H1 (cell line): ENCODE measurements around the gene TOB1. TPM values are rescaled to one million over a fixed set of nuclear protein-coding genes. Genes with fewer than 3 reads are reported as not detected.

Experiments used
- CTCF ChIA-PET: fragments of 300-600 bp; sonication (Branson Sonifier 250); formaldehyde crosslinking; loops from one replicate; lab custom pipeline; 2021; ENCODE audit not compliant: partially characterized antibody; lab: Charles Lee
- POLR2A ChIA-PET: fragments of 300-600 bp; sonication (Branson Sonifier 250); formaldehyde crosslinking; loops from one replicate; lab custom pipeline; 2021; ENCODE audit warnings: inconsistent platforms; ENCODE audit not compliant: partially characterized antibody; lab: Charles Lee
- DNase-seq, 2 experiments: peaks; one replicate each; pipeline versions ENCODE4 v3.0.0 to v3.0.0-alpha.2; 2010 to 2022; ENCODE audit warnings: low spot score in 2 of 2, low read depth in 1 of 2, mixed read lengths in 1 of 2
- FAIRE-seq: peaks from 2 replicates; lab custom pipeline; 2011; peaks lifted over from hg19 to GRCh38; lab: Jason Lieb, UNC
- H2AFZ ChIP-seq: 2 replicates; pipeline ENCODE4 v1.8.1; 2012; ENCODE audit warnings: low read length, inconsistent platforms
- H2AK5ac ChIP-seq: 2 replicates; pipeline ENCODE4 v1.6.1; 2013; ENCODE audit warnings: low read depth, low read length
- H2BK120ac ChIP-seq: replicated peaks from 2 replicates; pipeline ENCODE3; 2013; ENCODE audit warnings: low read depth, low read length, inconsistent platforms
- H2BK12ac ChIP-seq: 2 replicates; pipeline ENCODE4 v1.6.1; 2013; ENCODE audit warnings: low read depth, low read length
- H2BK15ac ChIP-seq: 2 replicates; pipeline ENCODE4 v1.6.1; 2013; ENCODE audit warnings: low read length
- H2BK20ac ChIP-seq: 2 replicates; pipeline ENCODE4 v1.6.1; 2013; ENCODE audit warnings: low read length
- H2BK5ac ChIP-seq: 2 replicates; pipeline ENCODE4 v1.6.1; 2013; ENCODE audit warnings: low read depth, low read length
- H3K14ac ChIP-seq: 2 replicates; pipeline ENCODE4 v1.6.1; 2013; ENCODE audit warnings: inconsistent platforms; ENCODE audit not compliant: insufficient read length
- H3K18ac ChIP-seq: 2 replicates; pipeline ENCODE4 v1.6.1; 2013; ENCODE audit warnings: low read length; ENCODE audit errors: extremely low read depth
- H3K23ac ChIP-seq: 2 replicates; pipeline ENCODE4 v1.6.1; 2013; ENCODE audit warnings: inconsistent platforms; ENCODE audit not compliant: insufficient read length
- H3K23me2 ChIP-seq: 2 replicates; pipeline ENCODE4 v1.6.1; 2013; ENCODE audit warnings: low read depth, low read length
- H3K27ac ChIP-seq: 2 replicates; pipeline ENCODE4 v1.6.1; 2011; ENCODE audit warnings: low read depth, low read length, inconsistent platforms
- H3K27me3 ChIP-seq, 4 experiments: replicated peaks in 1 of 4; 1 replicate in 1 of 4; 2 replicates in 3 of 4; pipeline versions ENCODE4 v1.6.1 to v1.8.1; 2011 to 2013; ENCODE audit warnings: low read length in 3 of 4, mild to moderate bottlenecking in 3 of 4, inconsistent platforms in 2 of 4, mixed read lengths in 2 of 4, moderate library complexity in 1 of 4; ENCODE audit not compliant: control insufficient read depth in 3 of 4, insufficient read depth in 3 of 4; ENCODE audit errors: extremely low read depth in 1 of 4
- H3K36me3 ChIP-seq, 4 experiments: 2 replicates each; pipeline versions ENCODE4 v1.6.1 to v1.8.1; 2011 to 2013; ENCODE audit warnings: mild to moderate bottlenecking in 4 of 4, low read length in 3 of 4, moderate library complexity in 2 of 4, control low read depth in 1 of 4, inconsistent platforms in 1 of 4; ENCODE audit not compliant: insufficient read depth in 4 of 4, control insufficient read depth in 2 of 4
- H3K4ac ChIP-seq: replicated peaks from 2 replicates; pipeline ENCODE3; 2013; ENCODE audit warnings: low read length, low read depth, mixed read lengths, inconsistent platforms; ENCODE audit not compliant: insufficient read length
- H3K4me1 ChIP-seq, 4 experiments: replicated peaks in 1 of 4; 1 replicate in 1 of 4; 2 replicates in 3 of 4; pipeline versions ENCODE4 v1.6.1 to v1.8.1; 2011 to 2013; ENCODE audit warnings: low read length in 3 of 4, inconsistent platforms in 2 of 4, mixed read lengths in 1 of 4; ENCODE audit not compliant: insufficient read depth in 4 of 4, control insufficient read depth in 3 of 4
- H3K4me2 ChIP-seq, 2 experiments: 2 replicates each; pipeline versions ENCODE4 v1.6.1 to v1.8.1; 2011 to 2013; ENCODE audit warnings: low read depth in 2 of 2, low read length in 2 of 2, control low read depth in 1 of 2, inconsistent platforms in 1 of 2, mild to moderate bottlenecking in 1 of 2; ENCODE audit not compliant: insufficient read depth in 1 of 2
- H3K4me3 ChIP-seq, 4 experiments: fragments of 200-600, 300-600 bp in 1 of 4; sonication (generic), shearing (Covaris generic), sonication (Bioruptor Twin) in 1 of 4; 2 replicates each; pipeline versions ENCODE4 v1.5.1 to v1.8.1; 2011 to 2016; ENCODE audit warnings: low read length in 4 of 4, low read depth in 3 of 4, control low read depth in 2 of 4, inconsistent platforms in 2 of 4, mild to moderate bottlenecking in 2 of 4, mixed read lengths in 1 of 4, moderate library complexity in 1 of 4; ENCODE audit not compliant: insufficient read depth in 2 of 4; ENCODE audit errors: extremely low read depth in 1 of 4
- H3K56ac ChIP-seq: replicated peaks from 2 replicates; pipeline ENCODE3; 2013; ENCODE audit warnings: low read depth, mild to moderate bottlenecking, mixed read lengths, low read length, inconsistent platforms; ENCODE audit not compliant: insufficient read length
- H3K79me1 ChIP-seq: 2 replicates; pipeline ENCODE4 v1.6.1; 2013; ENCODE audit warnings: low read depth, low read length, control low read depth
- H3K79me2 ChIP-seq, 2 experiments: 2 replicates each; pipeline versions ENCODE4 v1.6.1 to v1.8.1; 2012 to 2013; ENCODE audit warnings: low read length in 2 of 2, mild to moderate bottlenecking in 2 of 2, inconsistent platforms in 1 of 2; ENCODE audit not compliant: insufficient read depth in 2 of 2, control insufficient read depth in 1 of 2
- H3K9ac ChIP-seq, 4 experiments: replicated peaks in 1 of 4; 1 replicate in 1 of 4; 2 replicates in 3 of 4; pipeline versions ENCODE4 v1.6.1 to v1.8.1; 2011 to 2013; ENCODE audit warnings: low read depth in 3 of 4, low read length in 3 of 4, control low read depth in 2 of 4, mild to moderate bottlenecking in 2 of 4, moderate library complexity in 2 of 4, inconsistent platforms in 1 of 4; ENCODE audit errors: extremely low read depth in 1 of 4
- H3K9me3 ChIP-seq, 2 experiments: 2 replicates each; pipeline versions ENCODE4 v1.6.1 to v1.8.1; 2012 to 2013; ENCODE audit warnings: mild to moderate bottlenecking in 2 of 2, moderate library complexity in 2 of 2, control low read depth in 1 of 2, inconsistent platforms in 1 of 2, low read depth in 1 of 2, low read length in 1 of 2, mixed read lengths in 1 of 2; ENCODE audit not compliant: insufficient read depth in 2 of 2
- H4K20me1 ChIP-seq, 2 experiments: replicated peaks in 1 of 2; 2 replicates each; pipeline versions ENCODE3 to v1.8.1; 2011 to 2013; ENCODE audit warnings: inconsistent platforms in 2 of 2, low read length in 2 of 2, mild to moderate bottlenecking in 1 of 2; ENCODE audit not compliant: insufficient read depth in 2 of 2, control insufficient read depth in 1 of 2
- H4K5ac ChIP-seq: 2 replicates; pipeline ENCODE4 v1.6.1; 2013; ENCODE audit warnings: low read length, low read depth, mixed read lengths, inconsistent platforms; ENCODE audit not compliant: insufficient read length
- H4K8ac ChIP-seq: 2 replicates; pipeline ENCODE4 v1.8.0; 2013; ENCODE audit warnings: mild to moderate bottlenecking, moderate library complexity, low read length, inconsistent platforms; ENCODE audit not compliant: insufficient read depth; ENCODE audit errors: extremely low read depth
- H4K91ac ChIP-seq: replicated peaks from 2 replicates; pipeline ENCODE3; 2013; ENCODE audit warnings: low read length, mixed read lengths, inconsistent platforms; ENCODE audit not compliant: insufficient read length
- BACH1 ChIP-seq: IDR thresholded peaks from 2 replicates; pipeline ENCODE4 v1.6.1; 2012; ENCODE audit warnings: low read length, improper control_type of control experiment
- GTF2F1 ChIP-seq: IDR thresholded peaks from 2 replicates; pipeline ENCODE4 v1.6.1; 2012; ENCODE audit warnings: low read depth, low read length, improper control_type of control experiment, borderline replicate concordance
- JUN ChIP-seq: IDR thresholded peaks from 2 replicates; pipeline ENCODE4 v1.6.1; 2011; ENCODE audit warnings: low read depth, mild to moderate bottlenecking, improper control_type of control experiment, low read length
- KDM1A ChIP-seq: fragments of 200-600, 300-600 bp; sonication (generic); IDR thresholded peaks from 2 replicates; pipeline ENCODE4 v1.7.1; 2016; ENCODE audit warnings: mild to moderate bottlenecking, low read length, borderline replicate concordance
- KDM4A ChIP-seq: IDR thresholded peaks from one replicate; pipeline ENCODE4 v1.7.1; 2012; ENCODE audit warnings: low read depth, mild to moderate bottlenecking, moderate library complexity, low read length, inconsistent platforms; ENCODE audit not compliant: severe bottlenecking
- NRF1 ChIP-seq: IDR thresholded peaks from 2 replicates; pipeline ENCODE4 v1.6.1; 2011; ENCODE audit warnings: mild to moderate bottlenecking, low read depth, low read length, improper control_type of control experiment
- RBBP5 ChIP-seq: IDR thresholded peaks from 2 replicates; pipeline ENCODE4 v1.7.1; 2012; ENCODE audit warnings: low read depth, mild to moderate bottlenecking, inconsistent platforms, low read length, moderate library complexity, borderline replicate concordance
- SIX5 ChIP-seq: IDR thresholded peaks from 2 replicates; pipeline ENCODE4 v1.6.1; 2011; ENCODE audit warnings: mild to moderate bottlenecking, low read depth, low read length
- SP4 ChIP-seq: IDR thresholded peaks from 2 replicates; pipeline ENCODE4 v1.6.1; 2012; ENCODE audit warnings: low read length, inconsistent platforms
- TAF1 ChIP-seq: IDR thresholded peaks from 2 replicates; pipeline ENCODE4 v1.6.1; 2011; ENCODE audit warnings: mild to moderate bottlenecking, low read depth, low read length
- TEAD4 ChIP-seq: IDR thresholded peaks from 2 replicates; pipeline ENCODE4 v1.6.1; 2012; ENCODE audit warnings: low read depth, low read length, inconsistent platforms, mixed read lengths
- YY1 ChIP-seq: IDR thresholded peaks from 2 replicates; pipeline ENCODE4 v1.6.1; 2011; ENCODE audit warnings: low read depth, mild to moderate bottlenecking, low read length
- ZNF274 ChIP-seq: IDR thresholded peaks from 2 replicates; pipeline ENCODE4 v1.7.0; 2012; ENCODE audit warnings: low read length, borderline replicate concordance; ENCODE audit errors: extremely low read depth
- WGBS, 2 experiments: shearing (Covaris generic) in 1 of 2; methylation state at CpG; one replicate each; pipeline versions ENCODE4 v1.1.6 to v1.1.7; 2013 to 2015; ENCODE audit warnings: low lambda C conversion rate in 2 of 2, mixed read lengths in 2 of 2, inconsistent platforms in 1 of 2, low coverage in 1 of 2, missing lambda C conversion rate in 1 of 2; ENCODE audit not compliant: insufficient replicate concordance in 2 of 2, insufficient coverage in 1 of 2, insufficient read length in 1 of 2; ENCODE audit errors: extremely low coverage in 1 of 2, missing lambda C conversion rate in 1 of 2; 5-methylcytosine and 5-hydroxymethylcytosine counted together
- polyA plus RNA-seq, 7 experiments: library from polyadenylated mRNA; depleted of rRNA in 3 of 7; stranded (reverse) in 5 of 7; unstranded in 2 of 7; fragments of >200 nt in 5 of 7; fragments of 200-250 nt in 2 of 7; gene quantifications; 1 replicate in 5 of 7; 2 replicates in 1 of 7; 4 replicates in 1 of 7; pipeline versions ENCODE4 v1.2.1 to v1.2.3, GENCODE V29; 2011 to 2013; ENCODE audit warnings: missing spikeins in 2 of 7, mixed read lengths in 2 of 7
- total RNA-seq: library from RNA; stranded (reverse); fragmentation: NEBNext Ultra II Directional; extraction: Animal tissue kit (Norgen Biotek cat#: 25700); gene quantifications from 2 replicates; pipeline ENCODE4 v1.2.1, GENCODE V29; 2021

TOB1 gene
- total and polyA plus RNA-seq, 2 of the 8 experiments (the other 6 are each of a cell fraction or from before 2014, with no cell fraction given): 14.4 to 20.8 TPM

GRCh38 chr17:50818261-50818660 is 47.9 kb downstream of the TOB1 start:
- no peaks in the 10 kb centered on the region; the same call in 1 of the 2 replicates for H3K23me2 ChIP-seq
- TF ChIP-seq BACH1 (no peak), TAF1 (no peak), TEAD4 (no peak), KDM1A (no peak), YY1 (no peak), RBBP5 (no peak), GTF2F1 (no peak), SIX5 (no peak), JUN (no peak), NRF1 (no peak), ZNF274 (no peak), SP4 (no peak), KDM4A (no peak)
- TF ChIP-seq, all 59 proteins: peak for 0
- 93% methylated on average over 3 of the region's 4 CpGs; no CpG with 5 or more reads in 1 of the 2 experiments for WGBS, 2 experiments
- Histone ChIP-seq H3K56ac (no peak overlapping the region), H3K79me1 (no peaks in the 10 kb centered on the region), H2BK5ac (no peak overlapping the region), H3K23ac (no peak overlapping the region), H3K4me2 (no peak overlapping the region), H3K9ac (no peak overlapping the region), H2AK5ac (no peak overlapping the region), H3K79me2 (no peaks in the 10 kb centered on the region), H3K4ac (no peak overlapping the region), H2BK120ac (no peak overlapping the region), H4K8ac (no peak overlapping the region), H3K27ac (no peak overlapping the region), H3K4me1 (peaks cover 0 to 5% (median 0%) of the 10 kb centered on the region in 4 experiments; a peak in 2 of 7 replicates), H4K5ac (no peak overlapping the region), H2BK20ac (no peak overlapping the region), H2BK12ac (no peak overlapping the region), H2AFZ (no peak overlapping the region), H3K14ac (no peak overlapping the region), H3K36me3 (no peaks in the 10 kb centered on the region), H2BK15ac (no peak overlapping the region), H4K91ac (no peak overlapping the region), H4K20me1 (no peaks in the 10 kb centered on the region), H3K27me3 (no peaks in the 10 kb centered on the region; a peak in 1 of 7 replicates), H3K4me3 (no peak overlapping the region), H3K18ac (no peak overlapping the region), H3K9me3 (no peaks in the 10 kb centered on the region)
- no peak for FAIRE-seq
- POLR2A ChIA-PET: interaction anchor here (0.7 to 0.8 kb wide), 2 partner anchors 17 to 48 kb away, joined by 3 read pairs; partner anchors contain the start of genes TOB1 and WFIKKN2
- DNase-seq: no peak
- CTCF ChIA-PET: interaction anchor here (0.7 to 14.1 kb wide), 18 partner anchors 9 to 139 kb away, joined by 3 to 125 read pairs (median 6); partner anchors contain the start of gene WFIKKN2
